GM12878 (cell line): ENCODE data around the gene COA1. TPM values are rescaled to one million over a fixed set of nuclear protein-coding genes. Genes with fewer than 3 reads are reported as not detected.

Experiments
- ATAC-seq: fragments of 200-7000 bp; cut with Tn5 transposase; 3 replicates; pipeline ENCODE4 v1.9.1; 2020; ENCODE audit warnings: mild to moderate bottlenecking, moderate library complexity
- BruUV-seq: library from RNA; stranded (reverse); fragments of 400-500 nt; replicated peaks from 2 replicates; lab custom pipeline; 2021; lab: Mats Ljungman, UMichigan
- CTCF ChIA-PET: fragments of 300-600 bp; sonication (Branson Sonifier 250); formaldehyde crosslinking; extraction: SDS; loops from one replicate; lab custom pipeline; 2021; ENCODE audit warnings: inconsistent platforms; lab: Yijun Ruan, JAX
- POLR2A ChIA-PET: fragments of 350-600 bp; formaldehyde crosslinking; extraction: SDS; loops from one replicate; lab custom pipeline; 2021; ENCODE audit warnings: inconsistent platforms; lab: Charles Lee
- RAD21 ChIA-PET: fragments of 300-600 bp; sonication (Branson Sonifier 250); formaldehyde crosslinking; loops from one replicate; lab custom pipeline; 2023; ENCODE audit warnings: antibody characterized with exemption; ENCODE audit not compliant: unreplicated experiment; lab: Charles Lee
- SMC1A ChIA-PET: fragments of 300-600 bp; sonication (Branson Sonifier 250); formaldehyde crosslinking; loops from one replicate; lab custom pipeline; 2023; ENCODE audit not compliant: unreplicated experiment, uncharacterized antibody; lab: Charles Lee
- DNase-seq: peaks from one replicate; pipeline ENCODE4 v3.0.0-alpha.2; 2011; ENCODE audit warnings: low read depth, low spot score
- FAIRE-seq: peaks from 3 replicates; lab custom pipeline; 2011; peaks lifted over from hg19 to GRCh38; lab: Jason Lieb, UNC
- H2AFZ ChIP-seq: 2 replicates; pipeline ENCODE4 v1.6.0; 2011; ENCODE audit warnings: low read depth, low read length, control low read depth; ENCODE audit not compliant: control insufficient read depth
- H3K27ac ChIP-seq: 2 replicates; pipeline ENCODE4 v1.5.1; 2011; ENCODE audit warnings: control low read depth; ENCODE audit not compliant: control insufficient read depth, insufficient read depth
- H3K27me3 ChIP-seq, 2 experiments: replicated peaks in 1 of 2; 2 replicates each; pipeline versions ENCODE4 v1.6.0 to v1.6.1; 2011; ENCODE audit warnings: low read length in 1 of 2; ENCODE audit not compliant: control insufficient read depth in 2 of 2, insufficient read depth in 2 of 2
- H3K36me3 ChIP-seq, 2 experiments: 2 replicates each; pipeline ENCODE4 v1.5.1; 2011; ENCODE audit warnings: low read length in 1 of 2; ENCODE audit not compliant: control insufficient read depth in 2 of 2, insufficient read depth in 2 of 2
- H3K4me1 ChIP-seq: 2 replicates; pipeline ENCODE4 v1.6.1; 2011; ENCODE audit warnings: mild to moderate bottlenecking, low read length, moderate library complexity, mixed read lengths; ENCODE audit not compliant: control insufficient read depth, insufficient read depth
- H3K4me2 ChIP-seq: 2 replicates; pipeline ENCODE4 v1.6.0; 2011; ENCODE audit warnings: control low read depth; ENCODE audit not compliant: control insufficient read depth, insufficient read depth
- H3K4me3 ChIP-seq: fragments of 200-600 bp; sonication (generic); 2 replicates; pipeline ENCODE4 v1.5.1; 2016
- H3K79me2 ChIP-seq: 2 replicates; pipeline ENCODE4 v1.6.0; 2011; ENCODE audit warnings: low read length; ENCODE audit not compliant: control insufficient read depth, insufficient read depth
- H3K9ac ChIP-seq: 2 replicates; pipeline ENCODE4 v1.8.0; 2011; ENCODE audit warnings: low read length, control low read depth, mixed read lengths; ENCODE audit not compliant: control insufficient read depth, insufficient read depth
- H3K9me3 ChIP-seq: replicated peaks from 3 replicates; pipeline ENCODE4 v1.5.1; 2011; ENCODE audit warnings: mild to moderate bottlenecking, low read length; ENCODE audit not compliant: control insufficient read depth, insufficient read depth
- H4K20me1 ChIP-seq: 2 replicates; pipeline ENCODE4 v1.6.0; 2011; ENCODE audit not compliant: control insufficient read depth, insufficient read depth
- ASH2L ChIP-seq: fragments of 300-600, 200-600 bp; sonication (generic); IDR thresholded peaks from 2 replicates; pipeline ENCODE4 v1.6.1; 2017; ENCODE audit warnings: low read depth, mild to moderate bottlenecking, borderline replicate concordance
- ATF7 ChIP-seq: fragments of 450-650 bp; IDR thresholded peaks from 2 replicates; pipeline ENCODE4 v1.6.1; 2016; ENCODE audit warnings: low read depth, mild to moderate bottlenecking
- BCL11A ChIP-seq: IDR thresholded peaks from 2 replicates; pipeline ENCODE4 v1.6.1; 2011; ENCODE audit warnings: low read depth, low read length
- BCLAF1 ChIP-seq: fragments of 450-650 bp; IDR thresholded peaks from 2 replicates; pipeline ENCODE4 v1.6.1; 2017; ENCODE audit warnings: antibody characterized with exemption, mild to moderate bottlenecking, moderate library complexity
- CBFB ChIP-seq: IDR thresholded peaks from 2 replicates; pipeline ENCODE4 v1.6.1; 2016; ENCODE audit warnings: antibody characterized with exemption, low read depth
- MLLT1 ChIP-seq: fragments of 450-650 bp; IDR thresholded peaks from 2 replicates; pipeline ENCODE4 v1.6.1; 2016; ENCODE audit warnings: mild to moderate bottlenecking
- NBN ChIP-seq: fragments of 450-650 bp; IDR thresholded peaks from 2 replicates; pipeline ENCODE4 v1.6.1; 2016
- NKRF ChIP-seq: fragments of 450-650 bp; conservative IDR thresholded peaks from 2 replicates; pipeline ENCODE4 v1.6.1; 2017; ENCODE audit warnings: mild to moderate bottlenecking, moderate library complexity
- PML ChIP-seq: IDR thresholded peaks from 2 replicates; pipeline ENCODE4 v1.6.1; 2012; ENCODE audit warnings: low read length, inconsistent platforms
- SMAD5 ChIP-seq: IDR thresholded peaks from 2 replicates; pipeline ENCODE4 v1.6.1; 2016; ENCODE audit warnings: antibody characterized with exemption, low read depth
- SREBF1 ChIP-seq: IDR thresholded peaks from 2 replicates; pipeline ENCODE4 v1.6.1; 2012; ENCODE audit warnings: mild to moderate bottlenecking, low read length
- WGBS: methylation state at CpG from one replicate; pipeline ENCODE4 v1.1.6; 2016; ENCODE audit warnings: low lambda C conversion rate; ENCODE audit not compliant: insufficient replicate concordance, insufficient coverage; ENCODE audit errors: missing lambda C conversion rate; 5-methylcytosine and 5-hydroxymethylcytosine counted together
- in situ Hi-C: fragments of 300-500 bp; cut with MboI; formaldehyde crosslinking; loops from 9 replicates; pipeline ENCODE4 v1.14.3; 2018; ENCODE audit warnings: mixed read lengths
- intact Hi-C: fragments of 100-400 bp; cut with micrococcal nuclease; formaldehyde crosslinking; loops from one replicate; pipeline ENCODE4 v1.14.2; 2022; ENCODE audit not compliant: unreplicated experiment
- polyA plus RNA-seq, 11 experiments: library from polyadenylated mRNA; depleted of rRNA in 4 of 11; unstranded in 6 of 11; stranded (reverse) in 5 of 11; fragments of >200 nt; fragmentation: Nextera tagmentation in 4 of 11; fragmentation: Illumina TruSeq in 1 of 11; extraction: Ambion mirVana in 4 of 11; extraction: Trizol in 1 of 11; gene quantifications; 1 replicate in 1 of 11; 2 replicates in 10 of 11; pipeline versions ENCODE4 v1.2.1 to v1.2.3, GENCODE V29; 2011 to 2016; ENCODE audit warnings: inconsistent platforms in 2 of 11, missing spikeins in 2 of 11, low read depth in 1 of 11
- total RNA-seq, 4 experiments: library from RNA; depleted of rRNA in 3 of 4; stranded (reverse); fragments of >200 nt in 3 of 4; fragmentation: Illumina TruSeq in 1 of 4; extraction: Trizol in 1 of 4; gene quantifications; 2 replicates each; pipeline versions ENCODE4 v1.2.1 to v1.2.3, GENCODE V29; 2013 to 2021

COA1 gene
- total and polyA plus RNA-seq, 10 of the 15 experiments (the other 5 are each of a cell fraction or from before 2014, with no cell fraction given): 83.1 to 258 (median 111) TPM

- TF ChIP-seq BCLAF1 (no peak), SMAD5 (no peak)
Measured at GRCh38 chr7:43749383-43749940, 20.1 kb upstream of the COA1 start (continued).

- no peak overlapping the region for H3K4me2 ChIP-seq
- SMC1A ChIA-PET: interaction anchor here (0.8 to 1.8 kb wide), 4 partner anchors 11 to 71 kb away, joined by 3 to 10 read pairs (median 6); no protein-coding TSS in a partner anchor
Measured at GRCh38 chr7:43747328-43748105, 18.2 kb upstream of the COA1 start.

More at GRCh38 chr7:43747328-43748105, 18.2 kb upstream of the COA1 start:
- H2AFZ ChIP-seq: no peak overlapping the region
- in situ Hi-C loops: no loop called here
- TF ChIP-seq MLLT1 (no peak), NBN (no peak), ATF7 (no peak), PML (no peak), CBFB (no peak), SREBF1 (no peak), ASH2L (no peak), NKRF (no peak), BCL11A (no peak)
- TF ChIP-seq, all 136 proteins: peak for 0
- BruUV-seq: no TSS peak
- no peak for ATAC-seq
- H3K4me3 ChIP-seq: no peak overlapping the region
- ChIA-PET POLR2A (interaction anchor here (0.6 to 1.3 kb wide), 2 partner anchors 79 to 141 kb away, joined by 3 read pairs; no protein-coding TSS in a partner anchor), CTCF (interaction anchor here (0.6 to 1.5 kb wide), 4 partner anchors 29 to 97 kb away, joined by 3 to 5 read pairs (median 3); no protein-coding TSS in a partner anchor), RAD21 (interaction anchor here (1.1 kb wide), 1 partner anchor 17 kb away, joined by 3 read pairs; no protein-coding TSS in a partner anchor)
- H3K79me2 ChIP-seq: no peaks in the 10 kb centered on the region
- no peak for DNase-seq
- peaks cover 4% of the 10 kb centered on the region; the same call in 2 of the 3 replicates for H3K9me3 ChIP-seq
- H3K4me1 ChIP-seq: peaks cover 18% of the 10 kb centered on the region
- H3K9ac ChIP-seq: no peak overlapping the region
- intact Hi-C loops: no loop called here
- FAIRE-seq: no peak
- H3K27me3 ChIP-seq: no peaks in the 10 kb centered on the region
- H4K20me1 ChIP-seq: no peaks in the 10 kb centered on the region
- no peak overlapping the region for H3K27ac ChIP-seq
- no peaks in the 10 kb centered on the region for H3K36me3 ChIP-seq
- 74% methylated on average over 9 of the region's 9 CpGs for WGBS
